Immature natural killer cell (primary cell): ENCODE measurements around the gene GRID2IP. TPM values are rescaled to one million over a fixed set of nuclear protein-coding genes. Genes with fewer than 3 reads are reported as not detected.
A peak's percentile ranks its signal among the peaks of the same experiment; 100 is the strongest.
"Not testable (repeated sequence)": the region's sequence is repeated elsewhere in the genome, so short reads cannot be mapped to it uniquely, and the experiment has no call there.

Experiments used
- DNase-seq, 3 donors: peaks; one replicate each; pipeline ENCODE4 v3.0.0; 2022; ENCODE audit warnings: mixed read lengths in 1 of 3
- H3K27ac Mint-ChIP-seq, 6 donors: one replicate each; pipeline ENCODE4 v1.8.0; 2020; ENCODE audit warnings: mixed read lengths in 6 of 6, mild to moderate bottlenecking in 5 of 6, inconsistent platforms in 4 of 6, moderate library complexity in 3 of 6
- H3K27me3 Mint-ChIP-seq, 3 donors: one replicate each; pipeline ENCODE4 v1.8.0; 2020 to 2021; ENCODE audit warnings: low read depth in 3 of 3, mild to moderate bottlenecking in 3 of 3, mixed read lengths in 3 of 3, moderate library complexity in 3 of 3, inconsistent platforms in 1 of 3
- H3K36me3 Mint-ChIP-seq, 3 donors: one replicate each; pipeline ENCODE4 v1.8.0; 2020; ENCODE audit warnings: mixed read lengths in 3 of 3, inconsistent platforms in 2 of 3, mild to moderate bottlenecking in 2 of 3
- H3K4me1 Mint-ChIP-seq, 2 donors: one replicate each; pipeline ENCODE4 v1.8.0; 2020; ENCODE audit warnings: inconsistent platforms in 2 of 2, mild to moderate bottlenecking in 2 of 2, mixed read lengths in 2 of 2, moderate library complexity in 1 of 2
- H3K4me3 Mint-ChIP-seq, 5 donors: one replicate each; pipeline ENCODE4 v1.8.0; 2020; ENCODE audit warnings: mild to moderate bottlenecking in 5 of 5, mixed read lengths in 5 of 5, inconsistent platforms in 3 of 5, moderate library complexity in 3 of 5
- H3K9me3 Mint-ChIP-seq, 6 donors: one replicate each; pipeline ENCODE4 v1.8.0; 2020; ENCODE audit warnings: mild to moderate bottlenecking in 6 of 6, mixed read lengths in 6 of 6, inconsistent platforms in 4 of 6, moderate library complexity in 3 of 6
- polyA plus RNA-seq, 3 donors: library from polyadenylated mRNA; unstranded; fragments of 300-500 nt; fragmentation: Illumina TruSeq; gene quantifications; one replicate each; pipeline ENCODE4 v1.2.3, GENCODE V29; 2021

GRID2IP gene
- polyA plus RNA-seq, 3 donors from 2014 or later = 0.21 TPM; not detected in 2

GRCh38 chr7:6479067-6479466 is 72.2 kb downstream of the GRID2IP start:
- peak overlapping the region; percentile 80 to 94 (median 85) for H3K4me3 Mint-ChIP-seq

GRCh38 chr7:6478186-6478585 is 73.1 kb downstream of the GRID2IP start:
- peaks cover 4 to 6% (median 4%) of the 10 kb centered on the region in 3 donors for H3K36me3 Mint-ChIP-seq
- peaks cover 0 to 3% (median 2%) of the 10 kb centered on the region in 3 donors for H3K27me3 Mint-ChIP-seq
- peak overlapping the region; percentile 83 to 97 (median 94) for H3K27ac Mint-ChIP-seq
- peak overlapping the region; percentile 44 to 94 (median 85) for H3K4me3 Mint-ChIP-seq
- DNase-seq = no peak
- H3K9me3 Mint-ChIP-seq = no peaks in the 10 kb centered on the region
- H3K4me1 Mint-ChIP-seq = peaks cover 98 to 100% of the 10 kb centered on the region in 2 donors

More at GRCh38 chr7:6479067-6479466, 72.2 kb downstream of the GRID2IP start:
- H3K36me3 Mint-ChIP-seq = peaks cover 0 to 6% (median 4%) of the 10 kb centered on the region in 3 donors
- DNase-seq = peak; percentile 50 to 55 (median 51)
- H3K4me1 Mint-ChIP-seq = peaks cover 89 to 94% of the 10 kb centered on the region in 2 donors
- peak overlapping the region; percentile 92 to 97 (median 96) for H3K27ac Mint-ChIP-seq
- peaks cover 0 to 3% (median 3%) of the 10 kb centered on the region in 3 donors for H3K27me3 Mint-ChIP-seq
- no peaks in the 10 kb centered on the region for H3K9me3 Mint-ChIP-seq

GRCh38 chr7:6477318-6477660 is 74.0 kb downstream of the GRID2IP start:
- H3K36me3 Mint-ChIP-seq = peaks cover 4 to 8% (median 7%) of the 10 kb centered on the region in 3 donors
- H3K27me3 Mint-ChIP-seq = peaks cover 0 to 2% (median 0%) of the 10 kb centered on the region in 3 donors
- no peaks in the 10 kb centered on the region for H3K9me3 Mint-ChIP-seq
- H3K27ac Mint-ChIP-seq = peak overlapping the region; percentile 83 to 97 (median 93)
- DNase-seq = no peak
- peaks cover 95 to 98% of the 10 kb centered on the region in 2 donors for H3K4me1 Mint-ChIP-seq
- H3K4me3 Mint-ChIP-seq = peak overlapping the region in 2 of 5 donors; percentile 44 to 56

- Mint-ChIP-seq H3K36me3 (peaks cover 4 to 10% (median 7%) of the 10 kb centered on the region in 3 donors), H3K4me3 (peak overlapping the region in 2 of 5 donors; percentile 30 to 40), H3K4me1 (peaks cover 94 to 98% of the 10 kb centered on the region in 2 donors), H3K9me3 (no peaks in the 10 kb centered on the region), H3K27ac (peak overlapping the region; percentile 83 to 97 (median 93)), H3K27me3 (peaks cover 0 to 2% (median 0%) of the 10 kb centered on the region in 3 donors)
- DNase-seq = no peak
Measured at GRCh38 chr7:6476596-6477317, 74.5 kb downstream of the GRID2IP start.

- Mint-ChIP-seq H3K36me3 (peaks cover 0 to 10% (median 4%) of the 10 kb centered on the region in 3 donors), H3K27ac (peak overlapping the region; percentile 57 to 97 (median 93)), H3K4me1 (peaks cover 84 to 91% of the 10 kb centered on the region in 2 donors), H3K9me3 (no peaks in the 10 kb centered on the region), H3K27me3 (peaks cover 0 to 3% (median 0%) of the 10 kb centered on the region in 3 donors), H3K4me3 (peak overlapping the region in 4 of 5 donors; percentile 2 to 46 (median 39))
- no peak for DNase-seq
Measured at GRCh38 chr7:6475433-6476186, 75.7 kb downstream of the GRID2IP start.

GRCh38 chr7:6465862-6466261 is 85.4 kb downstream of the GRID2IP start:
- Mint-ChIP-seq H3K27me3 (peaks cover 0 to 1% (median 0%) of the 10 kb centered on the region in 3 donors), H3K9me3 (no peaks in the 10 kb centered on the region), H3K27ac (peak overlapping the region in 3 of 6 donors; percentile 0 to 49 (median 18)), H3K4me3 (no peak overlapping the region), H3K36me3 (peaks cover 23 to 33% (median 24%) of the 10 kb centered on the region in 3 donors), H3K4me1 (no peaks in the 10 kb centered on the region)
- DNase-seq = no peak

GRCh38 chr7:6463609-6464008 is 87.7 kb downstream of the GRID2IP start:
- H3K9me3 Mint-ChIP-seq, H3K27me3 Mint-ChIP-seq, DNase-seq, H3K4me1 Mint-ChIP-seq, H3K4me3 Mint-ChIP-seq: not testable (repeated sequence)
- H3K36me3 Mint-ChIP-seq = peaks cover 19 to 25% (median 19%) of the 10 kb centered on the region in 3 donors
- peak overlapping the region in 1 of 6 donors; percentile 17 for H3K27ac Mint-ChIP-seq

GRCh38 chr7:6461946-6462550 is 89.2 kb downstream of the GRID2IP start:
- Mint-ChIP-seq H3K36me3 (peaks cover 16 to 23% (median 16%) of the 10 kb centered on the region in 3 donors), H3K9me3 (no peaks in the 10 kb centered on the region), H3K27me3 (no peaks in the 10 kb centered on the region), H3K27ac (no peak overlapping the region), H3K4me3 (no peak overlapping the region), H3K4me1 (no peaks in the 10 kb centered on the region)
- DNase-seq = no peak

GRCh38 chr7:6460990-6461584 is 90.2 kb downstream of the GRID2IP start:
- peaks cover 13 to 14% (median 13%) of the 10 kb centered on the region in 3 donors for H3K36me3 Mint-ChIP-seq
- no peak for DNase-seq
- no peaks in the 10 kb centered on the region for H3K9me3 Mint-ChIP-seq
- H3K4me3 Mint-ChIP-seq = no peak overlapping the region
- H3K27me3 Mint-ChIP-seq = no peaks in the 10 kb centered on the region
- no peaks in the 10 kb centered on the region for H3K4me1 Mint-ChIP-seq
- H3K27ac Mint-ChIP-seq = peak overlapping the region in 5 of 6 donors; percentile 0 to 67 (median 60)

GRCh38 chr7:6460303-6460702 is 91.0 kb downstream of the GRID2IP start:
- peak overlapping the region in 2 of 6 donors; percentile 42 to 45 for H3K27ac Mint-ChIP-seq
- peaks cover 6 to 8% (median 6%) of the 10 kb centered on the region in 3 donors for H3K36me3 Mint-ChIP-seq
- H3K4me3 Mint-ChIP-seq = no peak overlapping the region
- no peak for DNase-seq
- H3K4me1 Mint-ChIP-seq = no peaks in the 10 kb centered on the region
- no peaks in the 10 kb centered on the region for H3K27me3 Mint-ChIP-seq
- no peaks in the 10 kb centered on the region for H3K9me3 Mint-ChIP-seq

GRCh38 chr7:6458676-6459075 is 92.6 kb downstream of the GRID2IP start:
- H3K36me3 Mint-ChIP-seq, H3K4me1 Mint-ChIP-seq, H3K27me3 Mint-ChIP-seq, H3K9me3 Mint-ChIP-seq, H3K27ac Mint-ChIP-seq, H3K4me3 Mint-ChIP-seq, DNase-seq: not testable (repeated sequence)

- Mint-ChIP-seq H3K27ac (no peak overlapping the region), H3K4me3 (no peak overlapping the region), H3K27me3 (peaks cover 0 to 1% (median 0%) of the 10 kb centered on the region in 3 donors), H3K36me3 (no peaks in the 10 kb centered on the region), H3K4me1 (no peaks in the 10 kb centered on the region), H3K9me3 (no peaks in the 10 kb centered on the region)
- no peak for DNase-seq
Measured at GRCh38 chr7:6453734-6454133, 97.5 kb downstream of the GRID2IP start.

- no peak for DNase-seq
- H3K27ac Mint-ChIP-seq = peak overlapping the region in 1 of 6 donors; percentile 59
- peaks cover 7 to 15% of the 10 kb centered on the region in 2 donors for H3K4me1 Mint-ChIP-seq
- H3K27me3 Mint-ChIP-seq = peaks cover 8 to 10% (median 9%) of the 10 kb centered on the region in 3 donors
- H3K9me3 Mint-ChIP-seq = no peaks in the 10 kb centered on the region
- H3K4me3 Mint-ChIP-seq = peak overlapping the region in 3 of 5 donors; percentile 33 to 47 (median 42)
- H3K36me3 Mint-ChIP-seq = no peaks in the 10 kb centered on the region
Measured at GRCh38 chr7:6451224-6451705, 100.0 kb downstream of the GRID2IP start.
